MV-4-11 (cell line): ENCODE data around the gene MYO1E.
"Not testable (repeated sequence)": the region's sequence is repeated elsewhere in the genome, so short reads cannot be mapped to it uniquely, and the experiment has no call there.

Experiments
- DNase-seq: peaks from one replicate; lab custom pipeline; 2025; lab: John Stamatoyannopoulos, UW

Gene MYO1E

DNA sequence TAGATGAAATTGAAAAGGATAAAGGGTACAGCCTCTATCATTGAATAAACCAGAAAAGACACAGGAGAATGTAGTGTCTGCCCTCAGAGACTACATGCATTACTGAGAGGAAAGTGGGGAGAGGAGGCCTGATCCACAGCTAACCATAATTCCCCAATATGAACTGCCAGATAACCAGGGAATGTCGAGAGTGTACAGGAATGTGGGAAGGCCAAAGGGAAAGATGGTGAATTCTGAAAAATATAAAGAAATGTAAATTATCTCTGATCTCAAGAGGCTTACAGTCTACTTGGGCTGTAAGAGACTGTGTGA, 22.3 kb downstream of the MYO1E start:
- no peak for DNase-seq

DNA sequence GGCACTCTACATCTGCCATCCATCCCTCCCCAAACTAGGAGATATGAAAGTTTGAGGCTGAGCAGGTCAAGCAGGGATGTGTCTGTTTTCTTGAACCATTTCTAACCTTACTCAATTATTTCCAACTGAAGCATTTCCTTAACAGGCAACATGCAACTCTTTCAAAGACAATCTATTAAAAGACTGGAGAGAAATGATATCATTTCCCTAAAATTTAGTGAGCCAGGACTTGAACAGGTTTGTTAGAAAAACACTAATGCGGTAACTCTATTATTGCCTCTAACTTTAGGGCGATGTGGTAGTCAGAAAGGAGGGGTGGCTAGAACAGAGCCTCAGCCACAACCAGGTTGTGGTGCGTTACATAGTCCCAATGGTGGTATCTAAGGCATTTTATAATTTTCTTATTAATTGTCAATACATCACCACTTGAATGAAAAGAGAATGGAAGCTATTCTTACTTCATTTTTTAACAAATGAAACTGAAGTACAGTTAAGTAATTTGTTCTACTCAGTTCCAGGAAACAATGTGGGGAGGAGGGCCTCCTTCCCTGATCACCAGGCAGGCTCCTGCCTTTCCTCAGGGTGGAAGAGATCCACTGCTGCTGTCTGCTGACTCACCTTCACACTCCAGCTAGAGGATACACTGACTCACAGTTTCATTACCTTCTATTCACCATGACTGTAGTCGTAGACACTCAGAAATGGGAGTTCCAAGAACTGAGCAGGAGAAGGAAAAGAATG, 22.8 kb downstream of the MYO1E start:
- DNase-seq: peak; percentile 80

DNA sequence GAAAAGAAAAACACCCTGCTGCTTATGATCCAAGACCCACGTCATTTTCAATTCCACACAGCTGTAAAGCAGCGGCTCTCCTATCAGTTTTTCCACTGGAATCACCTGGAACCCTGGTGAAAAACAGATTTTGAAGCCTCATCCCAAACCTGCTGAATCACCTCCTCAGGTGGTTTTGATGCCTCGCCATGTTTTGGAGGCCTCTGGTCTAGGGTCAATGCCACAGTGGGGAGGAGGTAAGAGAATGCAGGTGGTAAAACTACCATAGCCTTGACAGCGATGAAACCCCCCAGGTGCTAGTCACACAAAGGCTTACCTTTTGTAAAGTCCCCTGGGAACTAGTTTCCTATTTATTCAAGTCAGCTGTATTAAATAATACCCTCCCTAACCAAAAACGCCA, 24.8 kb downstream of the MYO1E start:
- no peak for DNase-seq

DNA sequence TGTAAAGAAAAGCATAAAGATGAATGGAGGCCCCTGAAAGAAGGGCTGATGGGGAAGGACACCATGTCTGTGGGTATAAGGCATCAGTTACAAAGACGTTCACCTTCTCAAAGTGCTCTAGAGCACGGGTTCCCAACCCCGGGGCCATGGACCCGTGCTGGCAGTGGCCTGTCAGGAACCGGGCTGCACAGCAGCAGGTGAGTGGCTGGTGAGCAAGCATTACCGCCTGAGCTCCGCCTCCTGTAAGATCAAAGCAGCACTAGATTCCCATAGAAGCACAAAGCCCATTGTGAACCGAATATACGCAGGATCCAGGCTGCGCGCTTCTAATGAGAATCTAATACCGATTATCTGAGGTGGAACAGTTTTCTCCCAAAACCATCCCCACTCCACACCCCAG, 25.7 kb downstream of the MYO1E start:
- no peak for DNase-seq

- DNase-seq: no peak
Measured at GRCh38 chr15:59345326-59345725, 27.3 kb downstream of the MYO1E start.

GRCh38 chr15:59344311-59344710, 28.4 kb downstream of the MYO1E start:
- DNase-seq: no peak

- DNase-seq: no peak
Measured at GRCh38 chr15:59340325-59340724, 32.3 kb downstream of the MYO1E start.

- DNase-seq: no peak
Measured at GRCh38 chr15:59339252-59339672, 33.4 kb downstream of the MYO1E start.

GRCh38 chr15:59338414-59338813, 34.3 kb downstream of the MYO1E start:
- DNase-seq: no peak

GRCh38 chr15:59336725-59337124, 35.9 kb downstream of the MYO1E start:
- not testable (repeated sequence) for DNase-seq

- no peak for DNase-seq
Measured at GRCh38 chr15:59335207-59335786, 37.4 kb downstream of the MYO1E start.

DNA sequence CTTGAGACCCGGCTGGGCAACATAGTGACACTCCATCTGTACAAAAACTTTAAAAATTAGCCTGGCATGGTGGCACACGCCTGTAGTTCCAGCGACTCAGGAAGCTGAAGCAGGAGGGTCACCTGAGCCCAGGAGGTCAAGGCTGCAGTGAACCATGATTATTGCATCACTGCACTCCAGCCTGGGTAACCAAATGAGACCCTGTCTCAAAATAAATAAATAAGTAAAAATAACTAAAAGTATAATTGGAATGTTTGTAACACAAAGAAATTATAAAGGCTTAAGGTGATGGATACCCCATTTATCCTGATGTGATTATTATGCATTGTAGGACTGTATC, 38.6 kb downstream of the MYO1E start:
- no peak for DNase-seq

GRCh38 chr15:59333401-59334075, 39.1 kb downstream of the MYO1E start:
- DNase-seq: peak; percentile 34

DNA sequence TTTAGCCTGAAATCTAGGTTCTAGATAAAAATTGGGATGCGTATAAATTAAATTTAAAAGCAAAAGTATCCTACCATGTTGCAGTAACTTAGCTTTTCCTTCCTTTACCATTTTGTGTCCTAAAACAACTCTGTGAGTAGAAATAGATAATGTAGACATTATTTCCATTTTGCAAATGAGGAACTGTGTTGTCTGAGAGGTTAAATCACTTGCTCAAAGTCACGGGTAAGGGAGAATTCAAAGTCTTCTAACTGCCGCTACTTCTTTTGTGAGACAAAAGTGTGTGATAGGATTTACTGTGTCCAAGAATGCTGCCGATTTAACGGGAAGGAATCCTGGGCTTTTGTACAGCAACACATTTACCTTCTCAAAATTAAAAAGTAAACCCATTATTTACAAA, 40.7 kb downstream of the MYO1E start:
- DNase-seq: peak; percentile 30

DNA sequence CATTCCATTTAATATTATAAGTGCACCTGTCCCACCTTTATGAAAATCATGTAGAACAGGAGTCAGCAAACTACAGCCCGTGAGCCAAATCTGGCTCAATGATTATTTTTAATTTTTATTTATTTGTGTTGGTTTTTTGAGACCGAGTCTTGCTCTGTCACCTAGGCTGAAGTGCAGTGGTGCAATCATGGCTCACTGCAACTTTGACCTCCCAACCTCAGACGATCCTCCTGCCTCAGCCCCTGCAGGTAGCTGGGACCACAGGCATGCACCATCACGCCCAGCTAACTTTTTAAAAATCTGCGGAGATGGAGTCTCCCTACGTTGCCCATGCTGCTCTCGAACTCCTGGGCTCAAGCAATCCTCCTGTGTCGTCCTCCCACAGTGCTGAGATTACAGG, 42.0 kb downstream of the MYO1E start:
- DNase-seq: no peak

DNA sequence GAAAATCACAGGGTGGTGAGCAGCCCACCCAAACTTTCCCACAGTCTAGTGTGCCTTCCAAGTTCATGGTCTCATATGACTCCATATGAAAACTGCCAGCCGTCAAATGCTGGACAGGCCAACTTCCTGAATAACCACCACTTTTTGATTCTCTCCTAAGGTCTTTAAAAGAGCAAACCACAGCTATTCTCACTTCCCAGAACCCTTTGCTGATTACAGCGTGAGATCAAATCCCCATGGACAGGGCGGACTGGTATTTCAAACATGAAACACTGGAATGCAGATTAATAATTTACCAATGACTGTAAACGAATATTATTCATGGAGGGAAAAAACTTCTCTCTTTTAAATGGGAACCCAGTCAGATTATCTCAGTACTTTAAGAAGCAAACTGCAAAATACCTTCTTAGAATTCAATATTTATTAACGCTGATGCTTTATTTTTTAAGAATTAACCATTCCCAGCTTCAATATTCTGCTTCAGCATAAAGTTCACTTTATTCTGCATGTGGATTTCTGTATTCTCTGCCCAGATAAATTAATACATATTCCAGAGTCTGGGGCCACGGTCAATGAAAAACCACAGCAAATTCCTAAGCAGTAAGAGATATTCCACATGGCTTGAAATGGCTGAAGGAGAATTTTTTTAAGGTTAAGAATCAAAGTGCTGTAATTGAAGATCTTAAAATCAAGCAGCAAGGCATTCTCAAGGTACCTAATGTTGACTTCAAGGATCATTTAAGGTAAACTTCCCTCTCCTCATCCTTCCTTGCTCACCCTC, 42.9 kb downstream of the MYO1E start:
- peak; percentile 83 for DNase-seq

GRCh38 chr15:59329091-59329490, 43.6 kb downstream of the MYO1E start:
- DNase-seq: no peak

DNA sequence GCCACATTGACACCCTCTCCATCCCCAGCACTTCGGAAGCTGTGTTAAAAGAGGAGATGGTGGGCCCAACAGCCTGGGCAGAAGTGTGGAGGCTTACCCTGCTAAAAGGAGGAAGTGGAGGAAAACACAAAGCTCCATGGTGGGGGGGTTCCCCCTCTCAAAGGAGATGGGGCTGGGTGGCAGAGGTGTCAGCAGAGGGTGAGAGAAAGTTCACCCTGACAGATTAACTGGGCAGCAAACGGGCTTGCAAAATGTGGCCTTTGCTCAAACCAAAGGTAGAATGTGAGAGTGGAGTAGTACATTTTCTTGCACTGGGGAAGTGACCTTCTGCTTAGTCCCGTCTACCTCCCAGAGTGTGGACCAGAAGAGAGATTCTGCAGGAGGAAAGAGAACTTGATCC, 44.7 kb downstream of the MYO1E start:
- peak; percentile 90 for DNase-seq

- DNase-seq: no peak
Measured at GRCh38 chr15:59326856-59327255, 45.8 kb downstream of the MYO1E start.

- no peak for DNase-seq
Measured at GRCh38 chr15:59322056-59322759, 50.5 kb downstream of the MYO1E start.

- DNase-seq: no peak
Measured at GRCh38 chr15:59321000-59321689, 51.5 kb downstream of the MYO1E start.

GRCh38 chr15:59317211-59317610, 55.5 kb downstream of the MYO1E start:
- DNase-seq: no peak
